SK-N-SH treated with all-trans-retinoic acid at 6 μM for 48 hours (cell line): ENCODE data around the gene NAT14.

Source experiments
- ATAC-seq: fragments of 200-7000 bp; cut with Tn5 transposase; 3 replicates; pipeline ENCODE4 v1.9.1; 2020; ENCODE audit warnings: mild to moderate bottlenecking, moderate library complexity
- ARNTL ChIP-seq: fragments of 450-650 bp; formaldehyde crosslinking; IDR thresholded peaks from 2 replicates; pipeline ENCODE4 v1.5.0; 2020; ENCODE audit warnings: low read depth, mild to moderate bottlenecking, moderate library complexity, borderline replicate concordance
- CSDC2 ChIP-seq: fragments of 250-450 bp; sonication (Bioruptor Pico); IDR thresholded peaks from 2 replicates; pipeline ENCODE4 v1.5.0; 2020; ENCODE audit warnings: mild to moderate bottlenecking, moderate library complexity
- ESRRG ChIP-seq: fragments of 250-450 bp; sonication (Bioruptor Pico); IDR thresholded peaks from 2 replicates; pipeline ENCODE4 v1.6.1; 2021; ENCODE audit warnings: mild to moderate bottlenecking
- GLIS3 ChIP-seq: fragments of 250-450 bp; sonication (Bioruptor Pico); IDR thresholded peaks from 2 replicates; pipeline ENCODE4 v1.5.0; 2020; ENCODE audit warnings: mild to moderate bottlenecking, moderate library complexity
- ISL1 ChIP-seq: fragments of 250-450 bp; sonication (Bioruptor Pico); IDR thresholded peaks from 2 replicates; pipeline ENCODE4 v2.1.2; 2022; ENCODE audit warnings: mild to moderate bottlenecking, moderate library complexity
- PPARA ChIP-seq: fragments of 250-450 bp; sonication (Bioruptor Pico); IDR thresholded peaks from 2 replicates; pipeline ENCODE4 v1.5.0; 2020; ENCODE audit warnings: mild to moderate bottlenecking, borderline replicate concordance
- RARB ChIP-seq: fragments of 250-450 bp; sonication (Bioruptor Pico); IDR thresholded peaks from 2 replicates; pipeline ENCODE4 v1.8.0; 2021; ENCODE audit warnings: mild to moderate bottlenecking, moderate library complexity
- SNAI2 ChIP-seq: fragments of 250-450 bp; sonication (Bioruptor Pico); IDR thresholded peaks from 2 replicates; pipeline ENCODE4 v1.5.0; 2020; ENCODE audit warnings: mild to moderate bottlenecking, moderate library complexity
- TCF4 ChIP-seq: fragments of 250-450 bp; sonication (Bioruptor Pico); IDR thresholded peaks from 2 replicates; pipeline ENCODE4 v1.8.0; 2021; ENCODE audit warnings: mild to moderate bottlenecking, moderate library complexity, borderline replicate concordance
- ZC3H10 ChIP-seq: fragments of 250-450 bp; sonication (Bioruptor Pico); IDR thresholded peaks from 2 replicates; pipeline ENCODE4 v1.5.1; 2021; ENCODE audit warnings: mild to moderate bottlenecking, moderate library complexity
- ZFP3 ChIP-seq: fragments of 250-450 bp; sonication (Bioruptor Pico); IDR thresholded peaks from 2 replicates; pipeline ENCODE4 v1.5.0; 2020; ENCODE audit warnings: mild to moderate bottlenecking, moderate library complexity
- ZNF565 ChIP-seq: fragments of 450-650 bp; formaldehyde crosslinking; conservative IDR thresholded peaks from 2 replicates; pipeline ENCODE4 v1.5.0; 2020; ENCODE audit warnings: low read depth, mild to moderate bottlenecking, moderate library complexity
- ZNF8 ChIP-seq: fragments of 450-650 bp; formaldehyde crosslinking; IDR thresholded peaks from 2 replicates; pipeline ENCODE4 v1.5.0; 2020; ENCODE audit warnings: mild to moderate bottlenecking, moderate library complexity
- TF ChIP-seq, protein P1 (sequence below): fragments of 250-450 bp; sonication (Bioruptor Pico); IDR thresholded peaks from 2 replicates; pipeline ENCODE4 v1.8.0; 2021; ENCODE audit warnings: low read depth, mild to moderate bottlenecking, moderate library complexity, borderline replicate concordance
- TF ChIP-seq, protein P2 (sequence below): fragments of 250-450 bp; sonication (Bioruptor Pico); IDR thresholded peaks from 2 replicates; pipeline ENCODE4 v1.5.1; 2021; ENCODE audit warnings: mild to moderate bottlenecking, moderate library complexity
- TF ChIP-seq, protein P3 (sequence below): fragments of 250-450 bp; sonication (Bioruptor Pico); IDR thresholded peaks from 2 replicates; pipeline ENCODE4 v1.5.1; 2020; ENCODE audit warnings: low read depth, mild to moderate bottlenecking, moderate library complexity
- TF ChIP-seq, protein P4 (sequence below): fragments of 250-450 bp; sonication (Bioruptor Pico); IDR thresholded peaks from 2 replicates; pipeline ENCODE4 v1.5.0; 2020; ENCODE audit warnings: mild to moderate bottlenecking, moderate library complexity

NAT14 gene

DNA sequence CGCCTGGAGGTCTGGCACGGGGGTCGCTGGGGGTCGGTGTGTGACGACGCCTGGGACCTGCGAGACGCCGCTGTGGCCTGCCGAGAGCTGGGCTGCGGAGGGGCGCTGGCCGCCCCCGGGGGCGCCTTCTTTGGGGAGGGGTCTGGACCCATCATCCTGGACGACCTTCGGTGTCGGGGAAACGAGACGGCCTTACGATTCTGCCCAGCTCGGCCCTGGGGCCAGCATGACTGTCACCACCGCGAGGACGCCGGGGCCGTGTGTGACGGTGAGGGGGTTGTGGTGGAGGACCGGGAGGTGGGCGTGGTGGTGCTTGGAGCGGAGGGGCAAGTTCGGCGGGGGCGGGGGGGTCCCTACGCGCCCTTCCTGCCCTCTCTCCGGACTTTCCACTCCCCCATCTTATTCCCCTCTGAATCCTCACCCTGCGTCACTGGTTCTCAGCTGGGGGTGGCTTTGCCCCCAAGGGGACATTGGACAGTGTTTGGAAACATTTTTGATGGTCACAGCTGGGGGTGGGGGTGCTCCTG lies 8.7 kb downstream of the NAT14 start:
- no peak for TF ChIP-seq SNAI2 (CRISPR knock-in tag)
- no peak for TF ChIP-seq PPARA (CRISPR knock-in tag)
- TF ChIP-seq, protein P1, sequence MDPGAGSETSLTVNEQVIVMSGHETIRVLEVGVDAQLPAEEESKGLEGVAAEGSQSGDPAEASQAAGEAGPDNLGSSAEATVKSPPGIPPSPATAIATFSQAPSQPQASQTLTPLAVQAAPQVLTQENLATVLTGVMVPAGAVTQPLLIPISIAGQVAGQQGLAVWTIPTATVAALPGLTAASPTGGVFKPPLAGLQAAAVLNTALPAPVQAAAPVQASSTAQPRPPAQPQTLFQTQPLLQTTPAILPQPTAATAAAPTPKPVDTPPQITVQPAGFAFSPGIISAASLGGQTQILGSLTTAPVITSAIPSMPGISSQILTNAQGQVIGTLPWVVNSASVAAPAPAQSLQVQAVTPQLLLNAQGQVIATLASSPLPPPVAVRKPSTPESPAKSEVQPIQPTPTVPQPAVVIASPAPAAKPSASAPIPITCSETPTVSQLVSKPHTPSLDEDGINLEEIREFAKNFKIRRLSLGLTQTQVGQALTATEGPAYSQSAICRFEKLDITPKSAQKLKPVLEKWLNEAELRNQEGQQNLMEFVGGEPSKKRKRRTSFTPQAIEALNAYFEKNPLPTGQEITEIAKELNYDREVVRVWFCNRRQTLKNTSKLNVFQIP, result no peak
- TF ChIP-seq ESRRG, result no peak
- TF ChIP-seq RARB (CRISPR knock-in tag), result no peak
- TF ChIP-seq GLIS3 (CRISPR knock-in tag), result no peak
- TF ChIP-seq ZNF565, result no peak
- TF ChIP-seq, protein P2, sequence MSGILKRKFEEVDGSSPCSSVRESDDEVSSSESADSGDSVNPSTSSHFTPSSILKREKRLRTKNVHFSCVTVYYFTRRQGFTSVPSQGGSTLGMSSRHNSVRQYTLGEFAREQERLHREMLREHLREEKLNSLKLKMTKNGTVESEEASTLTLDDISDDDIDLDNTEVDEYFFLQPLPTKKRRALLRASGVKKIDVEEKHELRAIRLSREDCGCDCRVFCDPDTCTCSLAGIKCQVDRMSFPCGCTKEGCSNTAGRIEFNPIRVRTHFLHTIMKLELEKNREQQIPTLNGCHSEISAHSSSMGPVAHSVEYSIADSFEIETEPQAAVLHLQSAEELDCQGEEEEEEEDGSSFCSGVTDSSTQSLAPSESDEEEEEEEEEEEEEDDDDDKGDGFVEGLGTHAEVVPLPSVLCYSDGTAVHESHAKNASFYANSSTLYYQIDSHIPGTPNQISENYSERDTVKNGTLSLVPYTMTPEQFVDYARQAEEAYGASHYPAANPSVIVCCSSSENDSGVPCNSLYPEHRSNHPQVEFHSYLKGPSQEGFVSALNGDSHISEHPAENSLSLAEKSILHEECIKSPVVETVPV, result no peak
- TF ChIP-seq, protein P3, sequence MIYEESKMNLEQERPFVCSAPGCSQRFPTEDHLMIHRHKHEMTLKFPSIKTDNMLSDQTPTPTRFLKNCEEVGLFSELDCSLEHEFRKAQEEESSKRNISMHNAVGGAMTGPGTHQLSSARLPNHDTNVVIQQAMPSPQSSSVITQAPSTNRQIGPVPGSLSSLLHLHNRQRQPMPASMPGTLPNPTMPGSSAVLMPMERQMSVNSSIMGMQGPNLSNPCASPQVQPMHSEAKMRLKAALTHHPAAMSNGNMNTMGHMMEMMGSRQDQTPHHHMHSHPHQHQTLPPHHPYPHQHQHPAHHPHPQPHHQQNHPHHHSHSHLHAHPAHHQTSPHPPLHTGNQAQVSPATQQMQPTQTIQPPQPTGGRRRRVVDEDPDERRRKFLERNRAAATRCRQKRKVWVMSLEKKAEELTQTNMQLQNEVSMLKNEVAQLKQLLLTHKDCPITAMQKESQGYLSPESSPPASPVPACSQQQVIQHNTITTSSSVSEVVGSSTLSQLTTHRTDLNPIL (CRISPR knock-in tag), result no peak
- TF ChIP-seq ISL1 (CRISPR knock-in tag), result no peak
- TF ChIP-seq, protein P4, sequence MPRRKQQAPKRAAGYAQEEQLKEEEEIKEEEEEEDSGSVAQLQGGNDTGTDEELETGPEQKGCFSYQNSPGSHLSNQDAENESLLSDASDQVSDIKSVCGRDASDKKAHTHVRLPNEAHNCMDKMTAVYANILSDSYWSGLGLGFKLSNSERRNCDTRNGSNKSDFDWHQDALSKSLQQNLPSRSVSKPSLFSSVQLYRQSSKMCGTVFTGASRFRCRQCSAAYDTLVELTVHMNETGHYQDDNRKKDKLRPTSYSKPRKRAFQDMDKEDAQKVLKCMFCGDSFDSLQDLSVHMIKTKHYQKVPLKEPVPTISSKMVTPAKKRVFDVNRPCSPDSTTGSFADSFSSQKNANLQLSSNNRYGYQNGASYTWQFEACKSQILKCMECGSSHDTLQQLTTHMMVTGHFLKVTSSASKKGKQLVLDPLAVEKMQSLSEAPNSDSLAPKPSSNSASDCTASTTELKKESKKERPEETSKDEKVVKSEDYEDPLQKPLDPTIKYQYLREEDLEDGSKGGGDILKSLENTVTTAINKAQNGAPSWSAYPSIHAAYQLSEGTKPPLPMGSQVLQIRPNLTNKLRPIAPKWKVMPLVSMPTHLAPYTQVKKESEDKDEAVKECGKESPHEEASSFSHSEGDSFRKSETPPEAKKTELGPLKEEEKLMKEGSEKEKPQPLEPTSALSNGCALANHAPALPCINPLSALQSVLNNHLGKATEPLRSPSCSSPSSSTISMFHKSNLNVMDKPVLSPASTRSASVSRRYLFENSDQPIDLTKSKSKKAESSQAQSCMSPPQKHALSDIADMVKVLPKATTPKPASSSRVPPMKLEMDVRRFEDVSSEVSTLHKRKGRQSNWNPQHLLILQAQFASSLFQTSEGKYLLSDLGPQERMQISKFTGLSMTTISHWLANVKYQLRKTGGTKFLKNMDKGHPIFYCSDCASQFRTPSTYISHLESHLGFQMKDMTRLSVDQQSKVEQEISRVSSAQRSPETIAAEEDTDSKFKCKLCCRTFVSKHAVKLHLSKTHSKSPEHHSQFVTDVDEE (CRISPR knock-in tag), result no peak
- no peak for TF ChIP-seq ZC3H10 (CRISPR knock-in tag)
- TF ChIP-seq ARNTL, result no peak
- no peak for TF ChIP-seq ZNF8 (CRISPR knock-in tag)
- TF ChIP-seq TCF4 (CRISPR knock-in tag), result no peak
- no peak for ATAC-seq

DNA sequence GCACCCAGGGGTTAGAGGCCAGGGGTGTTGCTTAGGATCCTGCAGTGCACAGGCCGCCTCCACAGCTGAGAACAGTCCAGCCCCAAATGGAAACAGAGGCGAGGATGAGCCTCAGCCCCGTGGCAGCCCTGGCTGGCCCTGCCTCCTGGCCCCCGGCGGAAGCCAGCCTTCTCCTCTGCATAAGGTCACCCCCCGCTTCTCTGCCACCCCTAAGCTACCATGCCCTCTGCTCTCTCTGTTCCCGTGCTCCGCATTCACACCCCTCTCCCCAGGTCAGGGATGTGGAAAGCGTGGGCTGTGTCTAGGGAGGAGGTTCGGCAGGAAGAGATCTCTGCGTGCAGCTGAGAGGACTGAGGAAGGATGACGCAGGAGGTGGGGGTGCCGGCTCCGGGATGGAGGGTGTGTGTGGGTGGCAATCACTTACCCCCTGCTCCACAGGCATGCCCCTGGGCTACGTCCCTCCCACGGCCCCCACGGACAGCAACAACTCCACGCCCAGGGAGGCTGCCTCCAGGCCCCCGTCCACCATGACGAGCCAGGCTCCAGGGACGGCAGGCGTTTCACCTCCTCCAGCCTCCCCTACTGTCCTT lies 9.3 kb downstream of the NAT14 start:
- ATAC-seq, result no peak
- TF ChIP-seq RARB (CRISPR knock-in tag) (no peak), ZNF8 (CRISPR knock-in tag) (no peak), ISL1 (CRISPR knock-in tag) (no peak), CSDC2 (CRISPR knock-in tag) (no peak), ZFP3 (CRISPR knock-in tag) (no peak), ARNTL (no peak), GLIS3 (CRISPR knock-in tag) (no peak)
- TF ChIP-seq, protein P2, result no peak
- TF ChIP-seq, protein P3 (CRISPR knock-in tag), result no peak
- TF ChIP-seq, protein P4 (CRISPR knock-in tag), result no peak
